Right lobe of liver (tissue), 4 donors: ENCODE measurements around the gene SART1.

Experiments
- POLR2A ChIP-seq: fragments of 450-650 bp; IDR thresholded peaks from one replicate; pipeline ENCODE4 v1.6.1; 2017; ENCODE audit warnings: antibody characterized with exemption, mild to moderate bottlenecking
- TF ChIP-seq, protein P1 (sequence below), 4 donors: fragments of 200-600 bp in 3 of 4; fragments of 450-650 bp in 1 of 4; IDR thresholded peaks; one replicate each; pipeline versions ENCODE4 v1.5.1 to v1.8.0; 2016 to 2022; ENCODE audit warnings: antibody characterized with exemption in 4 of 4, mild to moderate bottlenecking in 2 of 4
- donor health status: DM: no; HTN: no; CAD: no.
- donor health status: DM: no; HTN: no; CAD: no.
- donor health status: DM: no; HTN: yes; CAD: no.

DNA sequence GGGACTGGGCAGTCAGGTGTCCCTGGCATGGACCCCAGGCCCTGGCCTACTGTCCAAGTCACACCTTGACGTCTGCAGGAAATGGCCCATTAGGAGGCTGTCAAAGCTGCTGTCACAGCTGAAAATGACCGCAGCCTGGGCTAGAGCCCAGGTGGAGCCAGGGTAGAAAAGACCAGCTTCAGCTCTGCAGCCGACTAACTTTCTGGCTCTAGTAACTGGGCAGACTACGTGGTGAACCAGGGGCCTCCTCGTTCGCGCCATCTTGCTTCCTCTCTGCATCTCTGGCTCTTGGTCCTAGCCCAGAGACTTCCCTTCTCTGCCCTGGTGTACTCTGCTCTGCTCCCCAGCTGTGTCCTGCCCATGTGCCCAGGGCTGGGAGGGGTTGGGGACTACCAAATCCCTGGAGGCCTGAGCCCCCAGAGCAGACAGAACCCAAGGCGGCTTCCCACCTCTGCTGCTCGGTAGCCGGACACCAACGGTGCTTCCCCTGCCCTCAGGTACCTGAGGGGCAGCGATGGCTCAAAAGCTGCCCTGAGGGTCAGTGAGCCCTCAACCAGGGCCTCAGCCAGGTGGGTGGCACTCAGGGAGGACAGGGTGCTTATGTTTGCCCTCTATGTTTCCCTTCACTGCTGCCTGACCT is 19.7 kb downstream of the SART1 start:
- TF ChIP-seq, protein P1, sequence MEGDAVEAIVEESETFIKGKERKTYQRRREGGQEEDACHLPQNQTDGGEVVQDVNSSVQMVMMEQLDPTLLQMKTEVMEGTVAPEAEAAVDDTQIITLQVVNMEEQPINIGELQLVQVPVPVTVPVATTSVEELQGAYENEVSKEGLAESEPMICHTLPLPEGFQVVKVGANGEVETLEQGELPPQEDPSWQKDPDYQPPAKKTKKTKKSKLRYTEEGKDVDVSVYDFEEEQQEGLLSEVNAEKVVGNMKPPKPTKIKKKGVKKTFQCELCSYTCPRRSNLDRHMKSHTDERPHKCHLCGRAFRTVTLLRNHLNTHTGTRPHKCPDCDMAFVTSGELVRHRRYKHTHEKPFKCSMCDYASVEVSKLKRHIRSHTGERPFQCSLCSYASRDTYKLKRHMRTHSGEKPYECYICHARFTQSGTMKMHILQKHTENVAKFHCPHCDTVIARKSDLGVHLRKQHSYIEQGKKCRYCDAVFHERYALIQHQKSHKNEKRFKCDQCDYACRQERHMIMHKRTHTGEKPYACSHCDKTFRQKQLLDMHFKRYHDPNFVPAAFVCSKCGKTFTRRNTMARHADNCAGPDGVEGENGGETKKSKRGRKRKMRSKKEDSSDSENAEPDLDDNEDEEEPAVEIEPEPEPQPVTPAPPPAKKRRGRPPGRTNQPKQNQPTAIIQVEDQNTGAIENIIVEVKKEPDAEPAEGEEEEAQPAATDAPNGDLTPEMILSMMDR (IDR thresholded peaks at IDR 0.05): no peak
- no peak for TF ChIP-seq POLR2A
